PFSK-1 (cell line): ENCODE results near the gene OFD1.

Experiments used
- FOXP2 ChIP-seq: optimal IDR thresholded peaks from 2 replicates; pipeline ENCODE3; 2011; ENCODE audit warnings: borderline replicate concordance, control low read depth, inconsistent platforms; ENCODE audit not compliant: insufficient read depth; ENCODE audit errors: extremely low read length, extremely low read depth
- POLR2AphosphoS5 ChIP-seq: IDR thresholded peaks from 2 replicates; pipeline ENCODE4 v1.6.1; 2012; ENCODE audit warnings: low read depth, mild to moderate bottlenecking, control low read depth, low read length, moderate library complexity
- REST ChIP-seq, 2 experiments: IDR thresholded peaks; 2 replicates each; pipeline versions ENCODE4 v1.6.1 to v1.8.0; 2011 to 2012; ENCODE audit warnings: low read depth in 2 of 2, low read length in 2 of 2, control low read depth in 1 of 2, inconsistent platforms in 1 of 2, mild to moderate bottlenecking in 1 of 2, moderate library complexity in 1 of 2; ENCODE audit not compliant: insufficient read depth in 1 of 2
- SIN3A ChIP-seq: IDR thresholded peaks from 2 replicates; pipeline ENCODE4 v1.6.1; 2012; ENCODE audit warnings: mild to moderate bottlenecking, low read length, moderate library complexity, borderline replicate concordance; ENCODE audit not compliant: insufficient read depth
- TAF1 ChIP-seq: IDR thresholded peaks from 2 replicates; pipeline ENCODE4 v1.6.1; 2012; ENCODE audit warnings: low read length, control low read depth, borderline replicate concordance; ENCODE audit not compliant: insufficient read depth

OFD1 gene

GRCh38 chrX:13815664-13816063 lies 81.1 kb downstream of the OFD1 start:
- TF ChIP-seq REST (IDR thresholded peaks at IDR 0.05; ENCODE audit: insufficient read depth in 1 of 2, low read depth in 2 of 2, low read length in 2 of 2) (no peak), FOXP2 (no peak), TAF1 (no peak), POLR2AphosphoS5 (no peak), SIN3A (no peak)

- TF ChIP-seq REST (IDR thresholded peaks at IDR 0.05; ENCODE audit: insufficient read depth in 1 of 2, low read depth in 2 of 2, low read length in 2 of 2), result no peak
- TF ChIP-seq SIN3A, result no peak
- no peak for TF ChIP-seq FOXP2
Measured at GRCh38 chrX:13816176-13816575, 81.6 kb downstream of the OFD1 start.

- no peak for TF ChIP-seq SIN3A
- TF ChIP-seq POLR2AphosphoS5, result no peak
- TF ChIP-seq FOXP2, result no peak
- TF ChIP-seq REST (IDR thresholded peaks at IDR 0.05; ENCODE audit: insufficient read depth in 1 of 2, low read depth in 2 of 2, low read length in 2 of 2), result no peak
Measured at GRCh38 chrX:13816643-13817627, 82.4 kb downstream of the OFD1 start, which contains the start of gene GPM6B. TSS of gene GPM6B (minus strand) at chrX:13817093. CDS start at chrX:13816904, 189 bp downstream.
